H1 (cell line): ENCODE data around the gene PRDX3. TPM values are rescaled to one million over a fixed set of nuclear protein-coding genes. Genes with fewer than 3 reads are reported as not detected.

Source experiments
- CTCF ChIA-PET: fragments of 300-600 bp; sonication (Branson Sonifier 250); formaldehyde crosslinking; loops from one replicate; lab custom pipeline; 2021; ENCODE audit not compliant: partially characterized antibody; lab: Charles Lee
- POLR2A ChIA-PET: fragments of 300-600 bp; sonication (Branson Sonifier 250); formaldehyde crosslinking; loops from one replicate; lab custom pipeline; 2021; ENCODE audit warnings: inconsistent platforms; ENCODE audit not compliant: partially characterized antibody; lab: Charles Lee
- DNase-seq, 2 experiments: peaks; one replicate each; pipeline versions ENCODE4 v3.0.0 to v3.0.0-alpha.2; 2010 to 2022; ENCODE audit warnings: low spot score in 2 of 2, low read depth in 1 of 2, mixed read lengths in 1 of 2
- FAIRE-seq: peaks from 2 replicates; lab custom pipeline; 2011; peaks lifted over from hg19 to GRCh38; lab: Jason Lieb, UNC
- H2AFZ ChIP-seq: 2 replicates; pipeline ENCODE4 v1.8.1; 2012; ENCODE audit warnings: low read length, inconsistent platforms
- H2AK5ac ChIP-seq: 2 replicates; pipeline ENCODE4 v1.6.1; 2013; ENCODE audit warnings: low read depth, low read length
- H2BK120ac ChIP-seq: replicated peaks from 2 replicates; pipeline ENCODE3; 2013; ENCODE audit warnings: low read depth, low read length, inconsistent platforms
- H2BK12ac ChIP-seq: 2 replicates; pipeline ENCODE4 v1.6.1; 2013; ENCODE audit warnings: low read depth, low read length
- H2BK15ac ChIP-seq: 2 replicates; pipeline ENCODE4 v1.6.1; 2013; ENCODE audit warnings: low read length
- H2BK20ac ChIP-seq: 2 replicates; pipeline ENCODE4 v1.6.1; 2013; ENCODE audit warnings: low read length
- H2BK5ac ChIP-seq: 2 replicates; pipeline ENCODE4 v1.6.1; 2013; ENCODE audit warnings: low read depth, low read length
- H3K14ac ChIP-seq: 2 replicates; pipeline ENCODE4 v1.6.1; 2013; ENCODE audit warnings: inconsistent platforms; ENCODE audit not compliant: insufficient read length
- H3K18ac ChIP-seq: 2 replicates; pipeline ENCODE4 v1.6.1; 2013; ENCODE audit warnings: low read length; ENCODE audit errors: extremely low read depth
- H3K23ac ChIP-seq: 2 replicates; pipeline ENCODE4 v1.6.1; 2013; ENCODE audit warnings: inconsistent platforms; ENCODE audit not compliant: insufficient read length
- H3K23me2 ChIP-seq: 2 replicates; pipeline ENCODE4 v1.6.1; 2013; ENCODE audit warnings: low read depth, low read length
- H3K27ac ChIP-seq: 2 replicates; pipeline ENCODE4 v1.6.1; 2011; ENCODE audit warnings: low read depth, low read length, inconsistent platforms
- H3K27me3 ChIP-seq, 4 experiments: replicated peaks in 1 of 4; 1 replicate in 1 of 4; 2 replicates in 3 of 4; pipeline versions ENCODE4 v1.6.1 to v1.8.1; 2011 to 2013; ENCODE audit warnings: low read length in 3 of 4, mild to moderate bottlenecking in 3 of 4, inconsistent platforms in 2 of 4, mixed read lengths in 2 of 4, moderate library complexity in 1 of 4; ENCODE audit not compliant: control insufficient read depth in 3 of 4, insufficient read depth in 3 of 4; ENCODE audit errors: extremely low read depth in 1 of 4
- H3K36me3 ChIP-seq, 4 experiments: 2 replicates each; pipeline versions ENCODE4 v1.6.1 to v1.8.1; 2011 to 2013; ENCODE audit warnings: mild to moderate bottlenecking in 4 of 4, low read length in 3 of 4, moderate library complexity in 2 of 4, control low read depth in 1 of 4, inconsistent platforms in 1 of 4; ENCODE audit not compliant: insufficient read depth in 4 of 4, control insufficient read depth in 2 of 4
- H3K4ac ChIP-seq: replicated peaks from 2 replicates; pipeline ENCODE3; 2013; ENCODE audit warnings: low read length, low read depth, mixed read lengths, inconsistent platforms; ENCODE audit not compliant: insufficient read length
- H3K4me1 ChIP-seq, 4 experiments: replicated peaks in 1 of 4; 1 replicate in 1 of 4; 2 replicates in 3 of 4; pipeline versions ENCODE4 v1.6.1 to v1.8.1; 2011 to 2013; ENCODE audit warnings: low read length in 3 of 4, inconsistent platforms in 2 of 4, mixed read lengths in 1 of 4; ENCODE audit not compliant: insufficient read depth in 4 of 4, control insufficient read depth in 3 of 4
- H3K4me2 ChIP-seq, 2 experiments: 2 replicates each; pipeline versions ENCODE4 v1.6.1 to v1.8.1; 2011 to 2013; ENCODE audit warnings: low read depth in 2 of 2, low read length in 2 of 2, control low read depth in 1 of 2, inconsistent platforms in 1 of 2, mild to moderate bottlenecking in 1 of 2; ENCODE audit not compliant: insufficient read depth in 1 of 2
- H3K4me3 ChIP-seq, 4 experiments: fragments of 200-600, 300-600 bp in 1 of 4; sonication (generic), shearing (Covaris generic), sonication (Bioruptor Twin) in 1 of 4; 2 replicates each; pipeline versions ENCODE4 v1.5.1 to v1.8.1; 2011 to 2016; ENCODE audit warnings: low read length in 4 of 4, low read depth in 3 of 4, control low read depth in 2 of 4, inconsistent platforms in 2 of 4, mild to moderate bottlenecking in 2 of 4, mixed read lengths in 1 of 4, moderate library complexity in 1 of 4; ENCODE audit not compliant: insufficient read depth in 2 of 4; ENCODE audit errors: extremely low read depth in 1 of 4
- H3K56ac ChIP-seq: replicated peaks from 2 replicates; pipeline ENCODE3; 2013; ENCODE audit warnings: low read depth, mild to moderate bottlenecking, mixed read lengths, low read length, inconsistent platforms; ENCODE audit not compliant: insufficient read length
- H3K79me1 ChIP-seq: 2 replicates; pipeline ENCODE4 v1.6.1; 2013; ENCODE audit warnings: low read depth, low read length, control low read depth
- H3K79me2 ChIP-seq, 2 experiments: 2 replicates each; pipeline versions ENCODE4 v1.6.1 to v1.8.1; 2012 to 2013; ENCODE audit warnings: low read length in 2 of 2, mild to moderate bottlenecking in 2 of 2, inconsistent platforms in 1 of 2; ENCODE audit not compliant: insufficient read depth in 2 of 2, control insufficient read depth in 1 of 2
- H3K9ac ChIP-seq, 4 experiments: replicated peaks in 1 of 4; 1 replicate in 1 of 4; 2 replicates in 3 of 4; pipeline versions ENCODE4 v1.6.1 to v1.8.1; 2011 to 2013; ENCODE audit warnings: low read depth in 3 of 4, low read length in 3 of 4, control low read depth in 2 of 4, mild to moderate bottlenecking in 2 of 4, moderate library complexity in 2 of 4, inconsistent platforms in 1 of 4; ENCODE audit errors: extremely low read depth in 1 of 4
- H3K9me3 ChIP-seq, 2 experiments: 2 replicates each; pipeline versions ENCODE4 v1.6.1 to v1.8.1; 2012 to 2013; ENCODE audit warnings: mild to moderate bottlenecking in 2 of 2, moderate library complexity in 2 of 2, control low read depth in 1 of 2, inconsistent platforms in 1 of 2, low read depth in 1 of 2, low read length in 1 of 2, mixed read lengths in 1 of 2; ENCODE audit not compliant: insufficient read depth in 2 of 2
- H4K20me1 ChIP-seq, 2 experiments: replicated peaks in 1 of 2; 2 replicates each; pipeline versions ENCODE3 to v1.8.1; 2011 to 2013; ENCODE audit warnings: inconsistent platforms in 2 of 2, low read length in 2 of 2, mild to moderate bottlenecking in 1 of 2; ENCODE audit not compliant: insufficient read depth in 2 of 2, control insufficient read depth in 1 of 2
- H4K5ac ChIP-seq: 2 replicates; pipeline ENCODE4 v1.6.1; 2013; ENCODE audit warnings: low read length, low read depth, mixed read lengths, inconsistent platforms; ENCODE audit not compliant: insufficient read length
- H4K8ac ChIP-seq: 2 replicates; pipeline ENCODE4 v1.8.0; 2013; ENCODE audit warnings: mild to moderate bottlenecking, moderate library complexity, low read length, inconsistent platforms; ENCODE audit not compliant: insufficient read depth; ENCODE audit errors: extremely low read depth
- H4K91ac ChIP-seq: replicated peaks from 2 replicates; pipeline ENCODE3; 2013; ENCODE audit warnings: low read length, mixed read lengths, inconsistent platforms; ENCODE audit not compliant: insufficient read length
- ASH2L ChIP-seq: fragments of 200-600, 300-600 bp; sonication (generic); IDR thresholded peaks from one replicate; pipeline ENCODE4 v1.7.1; 2017; ENCODE audit warnings: low read length
- CEBPB ChIP-seq: IDR thresholded peaks from 2 replicates; pipeline ENCODE4 v1.6.1; 2012; ENCODE audit warnings: low read depth, low read length
- EZH2 ChIP-seq: fragments of 200-600 bp; sonication (generic); IDR thresholded peaks from 2 replicates; pipeline ENCODE4 v1.7.1; 2012; ENCODE audit warnings: low read depth, mild to moderate bottlenecking, moderate library complexity, low read length, inconsistent platforms; ENCODE audit not compliant: severe bottlenecking
- HDAC6 ChIP-seq: IDR thresholded peaks from one replicate; pipeline ENCODE4 v1.7.1; 2012; ENCODE audit warnings: low read depth, mild to moderate bottlenecking, inconsistent platforms, low read length, moderate library complexity
- PHF8 ChIP-seq: fragments of 200-600 bp; sonication (generic); conservative IDR thresholded peaks from 2 replicates; pipeline ENCODE4 v1.7.1; 2012; ENCODE audit warnings: low read depth, mild to moderate bottlenecking, inconsistent platforms, low read length, moderate library complexity
- SRF ChIP-seq: IDR thresholded peaks from 2 replicates; pipeline ENCODE4 v1.6.1; 2011; ENCODE audit warnings: mild to moderate bottlenecking, low read depth, low read length, moderate library complexity
- WGBS, 2 experiments: shearing (Covaris generic) in 1 of 2; methylation state at CpG; one replicate each; pipeline versions ENCODE4 v1.1.6 to v1.1.7; 2013 to 2015; ENCODE audit warnings: low lambda C conversion rate in 2 of 2, mixed read lengths in 2 of 2, inconsistent platforms in 1 of 2, low coverage in 1 of 2, missing lambda C conversion rate in 1 of 2; ENCODE audit not compliant: insufficient replicate concordance in 2 of 2, insufficient coverage in 1 of 2, insufficient read length in 1 of 2; ENCODE audit errors: extremely low coverage in 1 of 2, missing lambda C conversion rate in 1 of 2; 5-methylcytosine and 5-hydroxymethylcytosine counted together
- polyA plus RNA-seq, 7 experiments: library from polyadenylated mRNA; depleted of rRNA in 3 of 7; stranded (reverse) in 5 of 7; unstranded in 2 of 7; fragments of >200 nt in 5 of 7; fragments of 200-250 nt in 2 of 7; gene quantifications; 1 replicate in 5 of 7; 2 replicates in 1 of 7; 4 replicates in 1 of 7; pipeline versions ENCODE4 v1.2.1 to v1.2.3, GENCODE V29; 2011 to 2013; ENCODE audit warnings: missing spikeins in 2 of 7, mixed read lengths in 2 of 7
- total RNA-seq: library from RNA; stranded (reverse); fragmentation: NEBNext Ultra II Directional; extraction: Animal tissue kit (Norgen Biotek cat#: 25700); gene quantifications from 2 replicates; pipeline ENCODE4 v1.2.1, GENCODE V29; 2021
- TF ChIP-seq, protein P1 (sequence below): IDR thresholded peaks from 2 replicates; pipeline ENCODE4 v1.6.1; 2011; ENCODE audit warnings: low read length, improper control_type of control experiment
- TF ChIP-seq, protein P2 (sequence below): IDR thresholded peaks from 2 replicates; pipeline ENCODE4 v1.6.1; 2012; ENCODE audit warnings: inconsistent platforms

Gene PRDX3
- total and polyA plus RNA-seq, 2 of the 8 experiments (the other 6 are each of a cell fraction or from before 2014, with no cell fraction given) = 201 to 208 TPM

DNA sequence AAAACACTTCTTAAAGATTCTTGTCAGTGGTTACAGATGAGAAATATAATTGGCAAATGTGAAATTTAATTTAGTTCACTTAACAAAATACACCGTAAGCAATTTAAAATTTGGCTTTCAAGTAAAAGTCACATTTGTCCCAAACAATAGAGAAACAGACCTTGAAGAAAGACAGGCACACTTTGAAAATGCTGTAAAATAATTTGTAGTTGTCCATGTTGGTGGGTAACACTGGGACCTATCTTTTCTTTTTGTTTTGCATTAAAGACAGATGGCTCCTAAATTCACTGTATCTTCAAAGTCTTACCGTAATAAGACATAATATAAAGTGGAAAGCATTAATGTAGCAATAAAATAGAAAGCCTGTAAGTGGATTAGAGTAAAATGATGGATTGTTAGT is 32.0 kb upstream of the PRDX3 start:
- H3K4me2 ChIP-seq = no peak overlapping the region
- H4K8ac ChIP-seq = no peak overlapping the region
- H2BK120ac ChIP-seq = no peak overlapping the region
- H4K20me1 ChIP-seq = peaks cover 0 to 5% of the 10 kb centered on the region in 2 experiments
- no peak overlapping the region for H3K23ac ChIP-seq
- H3K9ac ChIP-seq = no peak overlapping the region
- no peaks in the 10 kb centered on the region for H3K9me3 ChIP-seq
- no peak overlapping the region for H3K56ac ChIP-seq
- no peak overlapping the region for H3K4me3 ChIP-seq
- no peak overlapping the region for H3K14ac ChIP-seq
- H3K79me1 ChIP-seq = no peaks in the 10 kb centered on the region
- ChIA-PET POLR2A (no interaction called here), CTCF (interaction anchor here (0.7 to 4.5 kb wide), 16 partner anchors 8 to 235 kb away, joined by 3 to 25 read pairs (median 4); no protein-coding TSS in a partner anchor)
- H3K27me3 ChIP-seq = peaks cover 5 to 17% (median 14%) of the 10 kb centered on the region in 4 experiments
- H2BK20ac ChIP-seq = no peak overlapping the region
- no peak overlapping the region for H2AK5ac ChIP-seq
- peaks cover 7% of the 10 kb centered on the region for H3K23me2 ChIP-seq
- H2BK12ac ChIP-seq = no peak overlapping the region
- H3K4me1 ChIP-seq = peaks cover 3 to 8% (median 6%) of the 10 kb centered on the region in 4 experiments
- no peak overlapping the region for H3K27ac ChIP-seq
- DNase-seq (no peak), FAIRE-seq (no peak)
- H3K79me2 ChIP-seq = no peaks in the 10 kb centered on the region
- no peak overlapping the region for H3K4ac ChIP-seq
- no peak overlapping the region for H4K5ac ChIP-seq
- H4K91ac ChIP-seq = no peak overlapping the region
- H3K36me3 ChIP-seq = no peaks in the 10 kb centered on the region
- 98% methylated on average over 2 of the region's 2 CpGs; no CpG with 5 or more reads in 1 of the 2 experiments for WGBS, 2 experiments
- H3K18ac ChIP-seq = no peak overlapping the region
- no peak overlapping the region for H2BK5ac ChIP-seq
- H2AFZ ChIP-seq = no peak overlapping the region
- H2BK15ac ChIP-seq = no peak overlapping the region
- TF ChIP-seq, protein P1, sequence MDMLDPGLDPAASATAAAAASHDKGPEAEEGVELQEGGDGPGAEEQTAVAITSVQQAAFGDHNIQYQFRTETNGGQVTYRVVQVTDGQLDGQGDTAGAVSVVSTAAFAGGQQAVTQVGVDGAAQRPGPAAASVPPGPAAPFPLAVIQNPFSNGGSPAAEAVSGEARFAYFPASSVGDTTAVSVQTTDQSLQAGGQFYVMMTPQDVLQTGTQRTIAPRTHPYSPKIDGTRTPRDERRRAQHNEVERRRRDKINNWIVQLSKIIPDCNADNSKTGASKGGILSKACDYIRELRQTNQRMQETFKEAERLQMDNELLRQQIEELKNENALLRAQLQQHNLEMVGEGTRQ = no peak
- TF ChIP-seq, protein P2, sequence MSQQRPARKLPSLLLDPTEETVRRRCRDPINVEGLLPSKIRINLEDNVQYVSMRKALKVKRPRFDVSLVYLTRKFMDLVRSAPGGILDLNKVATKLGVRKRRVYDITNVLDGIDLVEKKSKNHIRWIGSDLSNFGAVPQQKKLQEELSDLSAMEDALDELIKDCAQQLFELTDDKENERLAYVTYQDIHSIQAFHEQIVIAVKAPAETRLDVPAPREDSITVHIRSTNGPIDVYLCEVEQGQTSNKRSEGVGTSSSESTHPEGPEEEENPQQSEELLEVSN = no peak
- TF ChIP-seq PHF8 (no peak), HDAC6 (no peak), ASH2L (no peak), EZH2 (no peak), SRF (no peak), CEBPB (no peak)
